ENCODE results near the gene LYPD6B. TPM values are rescaled to one million over a fixed set of nuclear protein-coding genes. Genes with fewer than 3 reads are reported as not detected.

The LYPD6B gene
- total RNA-seq, 6 experiments from 2014 or later = 18.3 to 91.5 (median 23.2) TPM

GRCh38 chr2:149028377-149028776 lies 10.1 kb upstream of the LYPD6B start:
- H3K4me1 Mint-ChIP-seq (ENCODE audit: low read depth) = peaks cover 24% of the 10 kb centered on the region
- H3K4me3 Mint-ChIP-seq = no peak overlapping the region

GRCh38 chr2:149028891-149029290 lies 9.6 kb upstream of the LYPD6B start:
- H3K4me1 Mint-ChIP-seq (ENCODE audit: low read depth) = peaks cover 24% of the 10 kb centered on the region
- H3K4me3 Mint-ChIP-seq = no peak overlapping the region
- TF ChIP-seq CTCF (IDR thresholded peaks at IDR 0.05) = no peak
- no peaks in the 10 kb centered on the region for H3K36me3 Mint-ChIP-seq (ENCODE audit: low read depth)
- no peak for DNase-seq
- no peaks in the 10 kb centered on the region for H3K9me3 Mint-ChIP-seq
- H3K27me3 Mint-ChIP-seq (ENCODE audit: insufficient read depth) = peaks cover 6% of the 10 kb centered on the region
- H3K27ac Mint-ChIP-seq = no peak overlapping the region

More at GRCh38 chr2:149028377-149028776, 10.1 kb upstream of the LYPD6B start:
- DNase-seq = no peak
- H3K36me3 Mint-ChIP-seq (ENCODE audit: low read depth) = no peaks in the 10 kb centered on the region
- no peak overlapping the region for H3K27ac Mint-ChIP-seq
- peaks cover 6% of the 10 kb centered on the region for H3K27me3 Mint-ChIP-seq (ENCODE audit: insufficient read depth)
- no peaks in the 10 kb centered on the region for H3K9me3 Mint-ChIP-seq
- no peak for TF ChIP-seq CTCF (IDR thresholded peaks at IDR 0.05)

- H3K36me3 Mint-ChIP-seq (ENCODE audit: low read depth) = no peaks in the 10 kb centered on the region
- TF ChIP-seq CTCF (IDR thresholded peaks at IDR 0.05) = no peak
- peaks cover 18% of the 10 kb centered on the region for H3K4me1 Mint-ChIP-seq (ENCODE audit: low read depth)
- H3K27ac Mint-ChIP-seq = no peak overlapping the region
- H3K9me3 Mint-ChIP-seq = no peaks in the 10 kb centered on the region
- peaks cover 6% of the 10 kb centered on the region for H3K27me3 Mint-ChIP-seq (ENCODE audit: insufficient read depth)
- H3K4me3 Mint-ChIP-seq = no peak overlapping the region
- DNase-seq = no peak
Measured at GRCh38 chr2:149029307-149029965, 9.1 kb upstream of the LYPD6B start.

GRCh38 chr2:149031396-149031795 lies 7.1 kb upstream of the LYPD6B start:
- H3K4me3 Mint-ChIP-seq = no peak overlapping the region
- no peak for TF ChIP-seq CTCF (IDR thresholded peaks at IDR 0.05)
- H3K27me3 Mint-ChIP-seq (ENCODE audit: insufficient read depth) = peaks cover 6% of the 10 kb centered on the region
- no peaks in the 10 kb centered on the region for H3K9me3 Mint-ChIP-seq
- H3K4me1 Mint-ChIP-seq (ENCODE audit: low read depth) = peaks cover 17% of the 10 kb centered on the region
- no peaks in the 10 kb centered on the region for H3K36me3 Mint-ChIP-seq (ENCODE audit: low read depth)
- no peak for DNase-seq
- no peak overlapping the region for H3K27ac Mint-ChIP-seq

- no peaks in the 10 kb centered on the region for H3K36me3 Mint-ChIP-seq (ENCODE audit: low read depth)
- DNase-seq = no peak
- H3K4me3 Mint-ChIP-seq = no peak overlapping the region
- peaks cover 13% of the 10 kb centered on the region for H3K4me1 Mint-ChIP-seq (ENCODE audit: low read depth)
- no peak overlapping the region for H3K27ac Mint-ChIP-seq
- H3K9me3 Mint-ChIP-seq = no peaks in the 10 kb centered on the region
- TF ChIP-seq CTCF (IDR thresholded peaks at IDR 0.05) = no peak
- H3K27me3 Mint-ChIP-seq (ENCODE audit: insufficient read depth) = peaks cover 7% of the 10 kb centered on the region
Measured at GRCh38 chr2:149033716-149034115, 4.8 kb upstream of the LYPD6B start.

Data from HFFc6 (cell line).